GM19372 (cell line): ENCODE results near the gene TRPM5.
A peak's percentile ranks its signal among the peaks of the same experiment; 100 is the strongest.

ENCODE experiments used
- ATAC-seq: cut with Tn5 transposase; IDR thresholded peaks from one replicate; pipeline ENCODE4 v1.9.1; 2021; ENCODE audit warnings: mild to moderate bottlenecking, low read depth, moderate library complexity; ENCODE audit not compliant: unreplicated experiment

Gene TRPM5

DNA sequence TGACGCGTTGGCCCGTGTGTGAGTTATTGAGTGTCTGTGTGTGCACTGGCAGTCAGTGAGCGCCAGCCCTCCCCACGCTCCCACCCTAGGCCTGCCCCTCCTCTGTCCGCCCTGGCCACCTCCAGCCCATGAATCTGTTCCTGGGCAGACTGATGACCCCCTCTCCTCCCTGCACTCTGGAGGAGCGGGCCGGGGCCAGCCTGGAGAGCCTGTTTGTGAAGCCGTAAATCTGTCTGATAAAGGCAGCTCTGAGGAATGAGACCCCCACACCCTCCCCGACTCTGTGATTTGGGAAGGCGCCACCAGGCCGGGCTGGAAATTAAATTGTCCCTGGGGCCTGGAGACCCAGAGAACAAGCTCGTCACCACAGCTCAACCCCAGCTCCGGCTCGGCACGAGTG is 35.2 kb downstream of the TRPM5 start:
- no peak for ATAC-seq

DNA sequence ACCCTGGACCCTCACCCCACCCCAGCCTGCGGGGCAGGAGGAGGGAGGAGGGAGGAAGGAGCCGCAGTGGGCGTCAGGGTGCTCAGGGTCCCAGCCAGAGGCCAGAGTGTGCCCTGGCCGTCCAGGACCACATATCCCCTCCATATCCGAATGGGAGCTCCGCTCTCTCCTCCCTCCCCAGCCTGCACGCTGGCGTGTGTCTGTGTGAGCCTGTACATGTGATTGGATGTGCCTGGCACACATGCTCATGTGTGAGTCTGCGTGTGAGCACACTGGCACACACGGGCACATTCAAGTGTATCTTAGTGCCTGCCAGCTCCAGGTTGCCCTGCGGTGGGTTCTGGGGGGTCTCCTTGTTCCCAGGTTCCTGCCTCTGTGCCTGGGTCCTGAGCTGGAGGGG is 35.6 kb downstream of the TRPM5 start:
- no peak for ATAC-seq

DNA sequence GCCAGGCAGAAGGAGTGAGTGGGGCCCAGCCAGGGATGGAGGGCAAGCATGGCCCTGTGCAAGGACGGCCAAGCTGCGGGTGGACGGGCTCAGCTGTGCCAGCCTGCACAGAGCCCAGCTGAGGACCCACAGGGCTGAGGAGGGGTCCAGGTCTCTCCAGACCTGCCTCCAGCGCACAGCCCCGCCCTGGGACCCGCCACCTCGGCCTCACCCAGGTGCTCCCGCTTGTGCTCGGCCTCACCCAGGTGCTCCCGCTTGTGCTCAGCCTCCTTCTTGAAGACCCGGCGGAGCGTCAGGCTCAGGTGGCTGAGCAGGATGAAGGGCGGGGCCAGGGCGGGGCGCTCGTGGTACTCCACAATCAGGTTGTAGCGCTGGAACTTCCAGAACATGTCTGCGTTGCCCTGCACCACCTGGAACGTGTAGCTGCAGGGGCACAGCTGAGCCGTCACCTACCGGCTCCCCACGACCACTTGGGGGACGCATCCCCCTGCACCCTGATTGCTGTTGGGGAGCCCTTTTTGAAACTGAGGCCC is 37.4 kb downstream of the TRPM5 start:
- ATAC-seq, result no peak

DNA sequence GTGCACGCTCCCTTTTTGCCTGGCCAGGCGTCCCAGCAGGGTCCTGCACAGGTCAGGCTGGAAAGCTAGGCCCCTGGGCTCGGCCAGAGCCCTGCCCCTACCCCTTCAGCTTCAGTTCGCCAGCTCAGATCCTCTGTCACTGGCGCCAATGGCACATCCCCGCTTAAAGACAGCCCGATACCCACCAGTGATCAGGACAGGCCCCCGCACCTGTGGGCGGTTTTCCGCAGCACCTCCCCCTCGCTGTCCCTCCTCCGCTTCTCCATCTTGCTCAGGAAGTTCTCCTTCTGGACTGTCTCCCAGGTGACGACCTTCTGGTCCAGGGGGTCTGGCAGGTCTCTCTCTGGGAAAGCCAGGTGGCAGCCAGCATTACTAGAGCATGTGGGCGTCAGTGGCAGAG is 37.9 kb downstream of the TRPM5 start:
- no peak for ATAC-seq

DNA sequence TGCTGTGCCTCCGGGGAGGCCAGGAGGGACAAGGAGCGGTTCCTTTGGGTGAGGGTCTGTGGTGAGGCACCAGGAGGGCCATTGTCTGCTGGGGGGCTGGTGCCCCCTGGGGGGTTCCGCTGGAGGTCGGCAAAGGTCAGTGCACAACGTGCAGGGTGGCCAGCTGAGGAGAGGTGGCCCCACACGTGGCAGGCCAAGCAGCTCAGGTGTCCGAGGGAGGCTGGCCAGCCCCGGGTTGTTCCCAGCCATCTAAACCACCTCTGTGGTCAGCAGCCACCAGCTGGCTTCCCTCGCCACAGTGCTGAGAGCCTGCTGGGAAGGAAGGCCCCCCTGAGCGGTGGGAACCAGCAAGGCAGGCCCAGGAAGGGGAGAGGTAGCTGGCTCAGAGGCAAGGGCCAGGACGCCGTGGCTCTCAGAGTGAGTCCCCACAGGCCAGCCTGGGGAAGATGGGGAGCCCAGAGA is 39.5 kb downstream of the TRPM5 start:
- no peak for ATAC-seq

DNA sequence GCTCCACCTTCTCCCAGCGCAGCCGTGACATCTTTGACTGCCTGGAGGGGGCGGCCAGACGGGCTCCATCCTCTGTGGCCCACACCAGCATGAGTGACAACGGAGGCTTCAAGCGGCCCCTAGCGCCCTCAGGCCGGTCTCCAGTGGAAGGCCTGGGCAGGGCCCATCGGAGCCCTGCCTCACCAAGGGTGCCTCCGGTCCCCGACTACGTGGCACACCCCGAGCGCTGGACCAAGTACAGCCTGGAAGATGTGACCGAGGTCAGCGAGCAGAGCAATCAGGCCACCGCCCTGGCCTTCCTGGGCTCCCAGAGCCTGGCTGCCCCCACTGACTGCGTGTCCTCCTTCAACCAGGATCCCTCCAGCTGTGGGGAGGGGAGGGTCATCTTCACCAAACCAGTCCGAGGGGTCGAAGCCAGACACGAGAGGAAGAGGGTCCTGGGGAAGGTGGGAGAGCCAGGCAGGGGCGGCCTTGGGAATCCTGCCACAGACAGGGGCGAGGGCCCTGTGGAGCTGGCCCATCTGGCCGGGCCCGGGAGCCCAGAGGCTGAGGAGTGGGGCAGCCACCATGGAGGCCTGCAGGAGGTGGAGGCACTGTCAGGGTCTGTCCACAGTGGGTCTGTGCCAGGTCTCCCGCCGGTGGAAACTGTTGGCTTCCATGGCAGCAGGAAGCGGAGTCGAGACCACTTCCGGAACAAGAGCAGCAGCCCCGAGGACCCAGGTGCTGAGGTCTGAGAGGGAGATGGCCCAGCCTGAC is 41.2 kb downstream of the TRPM5 start:
- ATAC-seq, result no peak

DNA sequence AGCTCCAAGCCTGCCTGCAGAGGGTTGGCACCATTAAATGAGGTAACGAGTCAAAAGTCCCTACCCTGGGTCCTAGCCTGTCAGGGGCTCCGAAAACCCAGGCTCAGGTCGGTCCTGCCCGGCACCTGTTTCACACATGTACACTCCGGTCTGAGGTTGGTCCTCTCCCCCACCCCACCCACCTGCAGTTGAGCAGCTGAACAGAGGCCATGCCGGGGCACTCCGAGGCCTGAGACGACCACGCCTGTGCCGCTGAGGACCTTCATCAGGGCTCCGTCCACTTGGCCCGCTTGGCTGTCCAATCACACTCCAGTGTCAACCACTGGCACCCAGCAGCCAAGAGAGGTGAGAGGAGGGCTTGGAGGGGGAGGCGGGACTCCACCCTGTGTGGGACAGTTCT is 42.2 kb downstream of the TRPM5 start:
- no peak for ATAC-seq

DNA sequence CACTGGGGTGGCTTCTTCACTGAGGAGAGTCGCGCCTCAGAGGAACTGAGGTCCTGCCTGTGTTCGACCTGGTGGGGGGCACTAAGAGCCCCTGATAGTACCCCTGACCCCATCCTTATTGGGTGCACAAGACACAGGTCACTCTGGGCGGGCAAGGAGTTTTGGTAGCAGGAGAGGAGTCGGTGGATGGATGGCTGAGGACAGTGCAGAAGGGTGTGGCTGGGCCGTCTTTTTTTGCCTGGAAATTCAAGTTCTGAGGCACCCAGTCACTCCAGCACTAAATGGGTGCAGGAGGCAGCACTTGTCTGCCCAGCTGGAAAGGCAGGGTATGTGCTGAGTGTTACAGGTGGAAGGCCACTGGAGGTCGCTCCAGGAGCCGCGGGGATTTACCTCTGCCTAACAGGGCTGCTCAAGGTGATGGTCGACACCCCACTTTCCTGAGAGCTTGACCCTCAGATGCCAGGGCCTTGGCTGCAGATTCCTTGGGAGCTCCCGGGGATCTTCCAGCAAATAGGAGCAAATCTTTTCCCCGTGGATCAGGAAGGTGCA is 42.8 kb downstream of the TRPM5 start:
- ATAC-seq, result no peak

DNA sequence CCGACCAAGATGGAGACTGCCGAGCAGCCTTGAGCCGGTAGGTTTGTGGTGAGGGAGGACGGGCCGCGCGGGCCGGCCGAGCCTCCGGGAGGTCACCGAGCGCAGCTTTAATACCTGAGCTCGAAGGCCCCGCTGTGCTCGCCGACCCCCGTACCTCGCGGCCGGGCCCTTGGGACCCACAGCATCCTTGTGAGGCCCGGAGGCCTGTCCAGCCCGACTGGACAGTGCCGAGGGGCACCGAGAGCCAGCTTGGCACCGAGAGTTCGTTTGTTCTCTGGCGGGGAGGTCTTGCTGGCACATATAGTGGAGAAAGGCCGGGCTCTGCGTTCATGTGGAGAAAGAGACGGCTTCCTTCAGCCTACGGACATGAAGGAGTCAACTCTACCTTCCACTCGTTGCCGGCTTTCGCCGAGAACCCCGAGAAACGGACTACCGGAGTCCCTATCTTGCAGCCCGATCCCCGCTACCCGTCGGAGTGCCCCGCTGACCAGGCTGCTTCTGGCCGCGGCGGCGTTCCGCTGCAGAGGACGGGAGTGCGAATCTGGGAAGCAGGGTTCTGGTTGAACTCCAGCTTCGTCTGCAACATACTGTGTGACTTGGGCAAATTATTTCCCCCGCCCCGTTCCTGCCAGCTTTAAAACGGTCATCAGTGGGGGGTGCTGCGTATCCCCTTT is 43.4 kb downstream of the TRPM5 start:
- no peak for ATAC-seq

DNA sequence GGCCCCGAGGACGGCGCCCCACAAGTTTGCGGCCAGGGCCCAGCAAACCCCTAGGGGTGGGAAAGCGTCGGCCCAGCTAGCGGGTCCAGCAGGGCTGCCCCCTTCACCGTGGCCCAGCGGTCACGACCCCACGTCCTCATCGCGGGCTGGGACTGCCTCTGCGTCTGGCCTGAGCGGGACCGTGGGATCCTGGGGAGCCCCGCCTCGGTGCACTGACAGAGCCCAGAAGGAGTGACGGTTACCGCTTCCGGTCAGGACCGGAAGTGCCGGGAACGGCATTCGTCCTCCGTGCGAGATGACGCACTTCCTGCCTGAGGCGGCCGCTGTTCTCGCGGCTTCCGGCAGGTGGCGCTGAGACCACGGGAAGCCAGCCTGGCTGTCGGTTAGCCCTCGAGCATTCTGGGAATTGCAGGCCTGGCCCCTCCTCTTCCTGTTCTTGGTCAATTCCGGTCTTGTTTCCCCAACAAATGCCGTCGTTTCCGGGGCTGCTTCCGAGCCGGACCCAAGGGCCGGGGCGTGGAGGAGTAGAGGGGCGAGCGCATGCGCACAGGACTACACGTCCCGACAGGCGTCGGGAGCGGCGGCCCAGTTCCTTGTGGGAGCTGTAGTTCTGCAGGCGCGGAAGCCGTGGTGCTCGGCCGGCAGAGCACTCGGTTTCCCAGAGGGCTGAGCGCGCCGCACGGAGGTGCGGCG is 44.1 kb downstream of the TRPM5 start, which contains the start of gene TSSC4:
Gene TSSC4 (plus strand): TSS at position 682 of the 693 bp plus-strand sequence. CDS start 1,884 bp downstream, outside the sequence.
- ATAC-seq, result peak; percentile 90

DNA sequence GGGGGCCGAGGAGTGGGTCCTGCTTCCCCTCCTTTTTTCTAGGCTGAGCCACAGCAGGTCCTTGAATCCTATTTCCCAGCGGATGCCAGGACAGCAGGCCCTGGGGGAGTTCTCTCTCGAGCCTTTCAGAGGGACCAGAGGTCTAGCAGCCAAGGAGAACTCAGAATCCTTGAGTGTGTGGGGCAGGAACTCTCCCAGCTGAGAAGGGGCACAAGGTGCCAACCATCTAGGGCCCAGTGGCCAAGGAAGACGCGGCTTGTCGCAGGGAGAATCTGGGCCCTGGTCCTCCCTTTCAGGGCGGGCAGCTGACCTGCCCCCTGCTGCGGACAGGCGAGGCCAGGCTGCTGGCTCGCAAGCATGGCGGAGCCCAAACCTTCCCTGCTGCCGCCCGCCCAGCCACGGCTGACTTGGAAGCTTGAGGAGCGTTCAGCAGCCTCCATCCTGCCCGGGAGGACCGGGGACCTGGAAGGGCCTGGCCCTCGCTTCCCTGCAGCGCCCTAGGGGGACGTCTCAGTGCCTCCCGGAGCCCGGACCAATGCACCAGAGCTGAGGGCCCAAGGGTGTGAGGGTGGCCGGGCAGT is 44.7 kb downstream of the TRPM5 start:
- no peak for ATAC-seq

DNA sequence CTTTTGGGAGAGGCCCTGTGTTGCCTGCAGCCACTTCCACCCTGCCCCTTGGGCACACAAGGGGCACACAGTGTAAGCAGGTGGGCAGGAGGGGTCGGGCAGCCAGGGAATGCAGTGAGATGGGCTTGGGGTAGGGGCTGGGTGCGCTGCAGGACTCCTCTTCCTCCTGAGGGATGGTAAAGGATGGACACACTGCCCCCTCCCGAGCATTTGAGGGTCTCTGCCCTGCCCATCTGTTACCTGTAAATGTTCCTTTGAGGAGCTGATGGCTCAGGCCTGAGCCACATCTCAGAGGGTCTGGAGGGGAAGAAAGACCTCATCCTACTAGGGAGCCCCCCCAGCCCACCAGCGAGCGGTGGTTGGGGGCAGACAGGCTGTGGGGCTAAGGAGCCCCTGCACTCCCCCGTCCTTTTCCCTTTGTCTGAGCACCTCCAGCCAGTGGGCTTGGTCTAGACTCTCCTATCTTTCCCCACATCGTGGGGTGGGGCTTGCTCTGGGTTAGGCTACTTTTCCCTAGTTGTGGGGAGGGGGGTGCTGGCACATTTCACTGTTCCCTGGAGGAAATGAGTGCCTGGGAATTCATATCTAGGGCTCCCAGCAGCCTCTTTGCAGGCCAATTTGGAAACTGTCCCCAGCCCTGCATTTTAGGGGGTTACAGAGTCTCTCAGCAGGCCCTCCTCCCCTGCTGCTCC is 45.5 kb downstream of the TRPM5 start:
- ATAC-seq, result no peak

DNA sequence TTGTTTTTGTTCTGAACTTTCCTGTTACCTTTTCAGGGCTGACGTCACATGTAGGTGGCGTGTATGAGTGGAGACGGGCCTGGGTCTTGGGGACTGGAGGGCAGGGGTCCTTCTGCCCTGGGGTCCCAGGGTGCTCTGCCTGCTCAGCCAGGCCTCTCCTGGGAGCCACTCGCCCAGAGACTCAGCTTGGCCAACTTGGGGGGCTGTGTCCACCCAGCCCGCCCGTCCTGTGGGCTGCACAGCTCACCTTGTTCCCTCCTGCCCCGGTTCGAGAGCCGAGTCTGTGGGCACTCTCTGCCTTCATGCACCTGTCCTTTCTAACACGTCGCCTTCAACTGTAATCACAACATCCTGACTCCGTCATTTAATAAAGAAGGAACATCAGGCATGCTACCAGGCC is 47.3 kb downstream of the TRPM5 start:
- no peak for ATAC-seq

DNA sequence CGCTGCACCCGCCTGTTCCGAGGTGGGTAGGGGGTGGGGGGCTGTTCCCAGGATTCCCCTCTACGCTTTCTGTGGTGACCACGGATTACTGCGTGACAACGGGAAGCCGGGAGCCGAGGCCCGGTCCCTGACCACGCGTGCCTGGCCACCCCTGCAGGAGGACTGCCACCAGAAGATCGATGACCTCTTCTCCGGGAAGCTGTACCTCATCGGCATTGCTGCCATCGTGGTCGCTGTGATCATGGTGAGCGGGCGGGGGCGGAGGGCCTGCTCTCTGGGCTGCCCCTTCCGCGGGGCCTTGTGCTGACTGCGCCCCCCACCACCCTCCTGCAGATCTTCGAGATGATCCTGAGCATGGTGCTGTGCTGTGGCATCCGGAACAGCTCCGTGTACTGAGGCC is 47.8 kb downstream of the TRPM5 start:
- ATAC-seq, result no peak

DNA sequence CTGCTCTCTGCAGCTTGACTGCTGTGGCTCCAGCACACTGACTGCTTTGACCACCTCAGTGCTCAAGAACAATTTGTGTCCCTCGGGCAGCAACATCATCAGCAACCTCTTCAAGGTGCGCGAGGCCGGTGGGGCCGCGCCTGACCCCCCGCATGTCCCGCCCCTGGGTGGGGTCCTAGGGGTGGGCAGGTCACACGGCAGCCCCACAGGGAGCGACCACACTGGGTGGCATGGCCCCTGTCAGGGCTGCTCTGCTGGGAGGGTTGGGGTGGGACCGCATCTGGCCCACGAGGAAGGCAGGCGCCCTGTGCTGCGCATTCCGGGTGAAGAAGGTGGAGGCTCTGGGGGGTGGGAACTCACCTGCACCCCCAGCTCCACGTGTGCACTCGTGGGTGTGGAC is 48.5 kb downstream of the TRPM5 start:
- no peak for ATAC-seq

DNA sequence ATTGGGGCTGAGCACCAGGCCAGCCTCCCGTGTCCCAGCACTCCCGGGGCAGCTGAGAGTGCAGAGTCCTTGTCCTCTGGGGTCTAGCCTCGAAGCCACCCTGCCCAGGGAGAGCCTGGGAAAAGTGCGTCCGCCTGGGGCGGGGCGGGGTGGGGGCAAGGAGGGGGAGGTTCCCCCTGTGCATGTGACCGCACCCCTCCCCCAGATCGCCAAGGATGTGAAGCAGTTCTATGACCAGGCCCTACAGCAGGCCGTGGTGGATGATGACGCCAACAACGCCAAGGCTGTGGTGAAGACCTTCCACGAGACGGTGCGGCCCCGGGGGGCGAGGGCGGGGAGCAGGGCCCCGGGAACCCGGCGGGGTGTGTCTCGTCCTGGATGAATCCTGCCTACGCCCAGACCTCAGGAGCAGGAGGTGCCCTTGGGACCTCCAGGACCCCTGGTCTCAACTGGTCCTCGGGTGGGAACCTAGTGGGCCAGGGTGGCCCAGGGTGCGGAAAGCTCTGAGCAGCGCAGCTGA is 49.0 kb downstream of the TRPM5 start:
- no peak for ATAC-seq

DNA sequence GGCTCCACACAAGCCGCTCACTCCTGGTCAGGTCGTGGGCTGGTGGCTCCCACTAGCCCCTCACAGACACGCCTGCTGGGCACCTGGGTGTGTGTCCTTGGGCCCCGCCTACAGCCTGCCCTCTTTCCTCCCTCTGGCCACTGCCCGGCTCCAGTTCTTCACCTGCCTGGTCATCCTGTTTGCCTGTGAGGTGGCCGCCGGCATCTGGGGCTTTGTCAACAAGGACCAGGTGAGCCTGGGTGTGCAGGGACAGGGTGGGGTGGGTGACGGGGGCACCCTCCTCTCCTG is 49.6 kb downstream of the TRPM5 start:
- no peak for ATAC-seq
